Colonic mucosa (tissue), 4 donors: ENCODE measurements around the gene EFCAB6. TPM values are rescaled to one million over a fixed set of nuclear protein-coding genes. Genes with fewer than 3 reads are reported as not detected.

Source experiments
- DNase-seq: peaks from one replicate; pipeline ENCODE4 v3.0.0-alpha.2; 2020
- H3K27ac ChIP-seq: fragments of 200-600 bp; one replicate; pipeline ENCODE4 v1.8.0; 2021
- H3K27me3 ChIP-seq: fragments of 200-600 bp; one replicate; pipeline ENCODE4 v1.8.0; 2021
- H3K36me3 ChIP-seq: fragments of 200-600 bp; one replicate; pipeline ENCODE4 v1.8.0; 2021
- H3K4me1 ChIP-seq: fragments of 200-600 bp; one replicate; pipeline ENCODE4 v1.8.0; 2021; ENCODE audit warnings: mild to moderate bottlenecking
- H3K4me3 ChIP-seq: fragments of 200-600 bp; one replicate; pipeline ENCODE4 v1.8.0; 2021
- H3K9ac ChIP-seq, 2 donors: one replicate each; pipeline ENCODE4 v1.7.0; 2013; ENCODE audit warnings: control low read depth in 2 of 2, low read depth in 2 of 2, low read length in 2 of 2
- H3K9me3 ChIP-seq: fragments of 200-600 bp; one replicate; pipeline ENCODE4 v1.8.0; 2021
- intact Hi-C: fragments of 100-400 bp; cut with DNase I; formaldehyde crosslinking; loops from one replicate; pipeline ENCODE4 v1.14.1; 2022
- total RNA-seq, 2 donors: library from RNA; stranded (reverse); fragmentation: NEBNext Ultra II Directional in 1 of 2; extraction: Animal tissue kit (Norgen Biotek cat#: 25700) in 1 of 2; gene quantifications; one replicate each; pipeline ENCODE4 v1.2.1, GENCODE V29; 2021
- TF ChIP-seq, protein P1 (sequence below): fragments of 200-600 bp; IDR thresholded peaks from one replicate; pipeline ENCODE4 v1.8.0; 2022; ENCODE audit warnings: antibody characterized with exemption, mild to moderate bottlenecking
- donor health status: healthy.
- donor health status: DM: no; HTN: no; CAD: no.
- donor health status: DM: no; HTN: no; CAD: no.

EFCAB6 gene
- total RNA-seq, 2 donors from 2014 or later: 0.35 to 0.80 TPM

DNA sequence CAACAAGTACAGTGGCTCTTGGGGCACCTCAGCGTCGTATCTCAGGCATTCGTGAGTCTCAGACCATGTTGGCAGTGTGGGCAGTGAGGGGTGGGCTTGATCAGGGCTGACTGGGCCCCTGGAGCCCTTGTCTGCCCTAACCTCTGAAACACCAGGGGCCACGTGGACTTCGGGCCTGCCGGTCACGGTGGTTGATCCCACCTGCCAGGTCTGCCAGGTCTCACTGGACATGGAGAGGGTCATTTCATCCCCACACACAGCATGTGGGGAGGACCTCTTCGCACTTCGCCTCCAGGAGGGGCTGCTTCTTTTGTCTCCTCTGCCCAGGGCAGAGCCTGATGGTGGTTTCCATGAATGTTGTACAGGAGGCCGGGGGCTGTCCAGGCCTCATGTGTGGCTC lies 323.2 kb downstream of the EFCAB6 start:
- no peaks in the 10 kb centered on the region for H3K36me3 ChIP-seq
- H3K9ac ChIP-seq: no peak overlapping the region
- no peak for DNase-seq
- TF ChIP-seq, protein P1, sequence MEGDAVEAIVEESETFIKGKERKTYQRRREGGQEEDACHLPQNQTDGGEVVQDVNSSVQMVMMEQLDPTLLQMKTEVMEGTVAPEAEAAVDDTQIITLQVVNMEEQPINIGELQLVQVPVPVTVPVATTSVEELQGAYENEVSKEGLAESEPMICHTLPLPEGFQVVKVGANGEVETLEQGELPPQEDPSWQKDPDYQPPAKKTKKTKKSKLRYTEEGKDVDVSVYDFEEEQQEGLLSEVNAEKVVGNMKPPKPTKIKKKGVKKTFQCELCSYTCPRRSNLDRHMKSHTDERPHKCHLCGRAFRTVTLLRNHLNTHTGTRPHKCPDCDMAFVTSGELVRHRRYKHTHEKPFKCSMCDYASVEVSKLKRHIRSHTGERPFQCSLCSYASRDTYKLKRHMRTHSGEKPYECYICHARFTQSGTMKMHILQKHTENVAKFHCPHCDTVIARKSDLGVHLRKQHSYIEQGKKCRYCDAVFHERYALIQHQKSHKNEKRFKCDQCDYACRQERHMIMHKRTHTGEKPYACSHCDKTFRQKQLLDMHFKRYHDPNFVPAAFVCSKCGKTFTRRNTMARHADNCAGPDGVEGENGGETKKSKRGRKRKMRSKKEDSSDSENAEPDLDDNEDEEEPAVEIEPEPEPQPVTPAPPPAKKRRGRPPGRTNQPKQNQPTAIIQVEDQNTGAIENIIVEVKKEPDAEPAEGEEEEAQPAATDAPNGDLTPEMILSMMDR: no peak
- no peak overlapping the region for H3K4me3 ChIP-seq
- no peaks in the 10 kb centered on the region for H3K27me3 ChIP-seq
- H3K27ac ChIP-seq: no peak overlapping the region
- no peaks in the 10 kb centered on the region for H3K9me3 ChIP-seq
- H3K4me1 ChIP-seq: no peaks in the 10 kb centered on the region
- intact Hi-C loops: no loop called here

GRCh38 chr22:43488031-43488866 lies 323.9 kb downstream of the EFCAB6 start:
- intact Hi-C loops: no loop called here
- Histone ChIP-seq H3K9me3 (no peaks in the 10 kb centered on the region), H3K27me3 (no peaks in the 10 kb centered on the region), H3K9ac (no peak overlapping the region), H3K4me3 (no peak overlapping the region), H3K27ac (no peak overlapping the region), H3K4me1 (no peaks in the 10 kb centered on the region), H3K36me3 (no peaks in the 10 kb centered on the region)
- TF ChIP-seq, protein P1: no peak
- no peak for DNase-seq

- TF ChIP-seq, protein P1: no peak
- H3K36me3 ChIP-seq: no peaks in the 10 kb centered on the region
- no peak overlapping the region for H3K4me3 ChIP-seq
- intact Hi-C loops: no loop called here
- no peak for DNase-seq
- H3K27ac ChIP-seq: no peak overlapping the region
- H3K27me3 ChIP-seq: no peaks in the 10 kb centered on the region
- H3K4me1 ChIP-seq: no peaks in the 10 kb centered on the region
- H3K9me3 ChIP-seq: no peaks in the 10 kb centered on the region
- H3K9ac ChIP-seq: no peak overlapping the region
Observed at GRCh38 chr22:43487311-43488030, 324.6 kb downstream of the EFCAB6 start.

DNA sequence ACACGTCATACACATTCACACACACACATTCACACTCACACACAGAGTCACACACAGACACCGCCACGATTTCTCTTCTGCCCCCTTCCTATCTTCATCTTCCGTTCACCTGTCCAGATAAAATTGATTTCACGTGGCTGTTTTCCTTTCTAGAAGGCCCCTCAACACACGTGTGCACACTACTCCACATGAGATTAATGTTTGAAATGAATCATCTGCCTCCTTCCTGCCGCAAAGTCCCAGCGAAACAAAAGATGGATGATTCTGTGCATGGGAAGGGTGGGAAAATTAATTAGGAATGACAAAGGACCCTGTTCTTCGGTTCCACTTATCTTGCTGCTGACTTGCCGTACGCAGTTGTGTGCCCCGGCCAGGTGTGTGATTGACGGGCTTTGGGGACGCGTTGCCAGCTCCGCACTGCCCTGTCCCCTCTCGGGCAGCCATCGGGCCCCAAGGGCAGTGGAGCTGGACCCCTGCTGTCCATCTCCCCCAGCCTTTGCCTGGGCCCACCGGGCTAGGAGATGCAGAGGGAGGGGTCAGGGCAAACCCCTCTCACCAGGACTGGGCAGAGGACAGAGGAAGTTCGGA lies 326.5 kb downstream of the EFCAB6 start:
- H3K4me1 ChIP-seq: no peaks in the 10 kb centered on the region
- intact Hi-C loops: no loop called here
- TF ChIP-seq, protein P1: no peak
- no peak overlapping the region for H3K9ac ChIP-seq
- DNase-seq: no peak
- no peaks in the 10 kb centered on the region for H3K36me3 ChIP-seq
- H3K9me3 ChIP-seq: no peaks in the 10 kb centered on the region
- no peak overlapping the region for H3K27ac ChIP-seq
- H3K4me3 ChIP-seq: no peak overlapping the region
- H3K27me3 ChIP-seq: no peaks in the 10 kb centered on the region

DNA sequence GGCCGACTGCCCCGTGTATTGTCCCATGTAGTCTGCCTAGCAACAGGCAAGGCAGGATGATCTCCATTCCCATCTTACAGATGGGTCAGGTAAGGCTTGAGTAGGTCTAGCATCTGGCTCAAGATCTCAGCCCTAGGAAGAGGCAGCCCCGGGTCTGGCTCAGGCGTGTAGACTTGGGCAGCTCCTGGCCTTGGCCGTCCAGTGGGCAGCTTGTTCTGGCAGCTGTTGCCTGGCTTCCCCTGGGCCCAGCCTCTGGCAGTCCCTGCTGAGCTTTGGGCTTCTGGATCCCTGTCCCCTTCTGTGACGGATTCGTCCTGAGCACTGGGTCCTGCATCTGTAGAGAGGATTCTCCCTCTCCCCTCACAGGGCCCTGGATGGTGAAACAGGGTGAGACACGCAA lies 327.9 kb downstream of the EFCAB6 start:
- H3K27me3 ChIP-seq: no peaks in the 10 kb centered on the region
- no peak overlapping the region for H3K27ac ChIP-seq
- TF ChIP-seq, protein P1: no peak
- H3K4me1 ChIP-seq: no peaks in the 10 kb centered on the region
- H3K9ac ChIP-seq: no peak overlapping the region
- H3K36me3 ChIP-seq: no peaks in the 10 kb centered on the region
- no peak overlapping the region for H3K4me3 ChIP-seq
- H3K9me3 ChIP-seq: no peaks in the 10 kb centered on the region
- intact Hi-C loops: no loop called here
- DNase-seq: no peak
